Astrocyte (in vitro differentiated cells and primary cell): ENCODE measurements around the gene RSRC2. TPM values are rescaled to one million over a fixed set of nuclear protein-coding genes. Genes with fewer than 3 reads are reported as not detected.

Experiments
- DNase-seq: peaks from one replicate; pipeline ENCODE4 v3.0.0-alpha.2; 2010; ENCODE audit warnings: low read depth
- FAIRE-seq: peaks from 2 replicates; lab custom pipeline; 2011; peaks lifted over from hg19 to GRCh38; lab: Jason Lieb, UNC
- H2AFZ ChIP-seq: 2 replicates; pipeline ENCODE4 v1.6.0; 2012; ENCODE audit warnings: low read depth, low read length, inconsistent platforms
- H3K27ac ChIP-seq: 2 replicates; pipeline ENCODE4 v1.5.1; 2011; ENCODE audit warnings: low read depth, low read length, inconsistent platforms
- H3K27me3 ChIP-seq: 2 replicates; pipeline ENCODE4 v1.6.0; 2011; ENCODE audit warnings: low read length, inconsistent platforms; ENCODE audit not compliant: insufficient read depth
- H3K36me3 ChIP-seq: 2 replicates; pipeline ENCODE4 v1.5.1; 2011; ENCODE audit warnings: low read length, inconsistent platforms; ENCODE audit not compliant: insufficient read depth
- H3K4me1 ChIP-seq: 2 replicates; pipeline ENCODE4 v1.5.1; 2011; ENCODE audit warnings: low read length, inconsistent platforms; ENCODE audit not compliant: insufficient read depth
- H3K4me2 ChIP-seq: 2 replicates; pipeline ENCODE4 v1.6.0; 2012; ENCODE audit warnings: low read length, inconsistent platforms
- H3K4me3 ChIP-seq: 2 replicates; pipeline ENCODE4 v1.5.1; 2011; ENCODE audit warnings: low read depth, mild to moderate bottlenecking, low read length, inconsistent platforms; ENCODE audit not compliant: insufficient read depth
- H3K79me2 ChIP-seq: 2 replicates; pipeline ENCODE4 v1.6.0; 2012; ENCODE audit warnings: mild to moderate bottlenecking, low read length, inconsistent platforms; ENCODE audit not compliant: insufficient read depth
- H3K9ac ChIP-seq: 2 replicates; pipeline ENCODE4 v1.6.0; 2012; ENCODE audit warnings: mild to moderate bottlenecking, low read length, inconsistent platforms
- H3K9me3 ChIP-seq: 2 replicates; pipeline ENCODE4 v1.5.1; 2012; ENCODE audit warnings: low read depth, mild to moderate bottlenecking, low read length, inconsistent platforms; ENCODE audit not compliant: insufficient read depth
- H4K20me1 ChIP-seq: 2 replicates; pipeline ENCODE4 v1.6.0; 2012; ENCODE audit warnings: low read length, inconsistent platforms; ENCODE audit not compliant: insufficient read depth
- H3K27ac Mint-ChIP-seq: one replicate; pipeline ENCODE4 v1.8.0; 2021; ENCODE audit warnings: mild to moderate bottlenecking, mixed read lengths; ENCODE audit not compliant: unreplicated experiment
- H3K27me3 Mint-ChIP-seq: one replicate; pipeline ENCODE4 v1.8.0; 2021; ENCODE audit warnings: low read depth, mixed read lengths; ENCODE audit not compliant: unreplicated experiment
- H3K36me3 Mint-ChIP-seq: one replicate; pipeline ENCODE4 v1.8.0; 2021; ENCODE audit warnings: low read depth, mixed read lengths; ENCODE audit not compliant: unreplicated experiment
- H3K4me1 Mint-ChIP-seq: one replicate; pipeline ENCODE4 v1.8.0; 2021; ENCODE audit warnings: low read depth, mixed read lengths; ENCODE audit not compliant: unreplicated experiment
- H3K4me3 Mint-ChIP-seq: one replicate; pipeline ENCODE4 v1.8.0; 2021; ENCODE audit warnings: mild to moderate bottlenecking, moderate library complexity, mixed read lengths; ENCODE audit not compliant: unreplicated experiment
- H3K9me3 Mint-ChIP-seq: one replicate; pipeline ENCODE4 v1.8.0; 2021; ENCODE audit warnings: mild to moderate bottlenecking, mixed read lengths; ENCODE audit not compliant: unreplicated experiment
- EZH2 ChIP-seq: IDR thresholded peaks from 2 replicates; pipeline ENCODE4 v1.6.1; 2012; ENCODE audit warnings: mild to moderate bottlenecking, low read length, inconsistent platforms; ENCODE audit not compliant: insufficient read depth
- total RNA-seq: library from RNA; stranded (reverse); gene quantifications from 2 replicates; pipeline ENCODE4 v1.2.1, GENCODE V29; 2021
- TF ChIP-seq, protein P1 (sequence below): IDR thresholded peaks from 2 replicates; pipeline ENCODE4 v1.5.1; 2011; ENCODE audit warnings: low read depth, mild to moderate bottlenecking, inconsistent platforms, low read length, moderate library complexity; ENCODE audit not compliant: insufficient read depth

RSRC2 gene
- total RNA-seq, 1 donor from 2014 or later: 56.3 TPM

DNA sequence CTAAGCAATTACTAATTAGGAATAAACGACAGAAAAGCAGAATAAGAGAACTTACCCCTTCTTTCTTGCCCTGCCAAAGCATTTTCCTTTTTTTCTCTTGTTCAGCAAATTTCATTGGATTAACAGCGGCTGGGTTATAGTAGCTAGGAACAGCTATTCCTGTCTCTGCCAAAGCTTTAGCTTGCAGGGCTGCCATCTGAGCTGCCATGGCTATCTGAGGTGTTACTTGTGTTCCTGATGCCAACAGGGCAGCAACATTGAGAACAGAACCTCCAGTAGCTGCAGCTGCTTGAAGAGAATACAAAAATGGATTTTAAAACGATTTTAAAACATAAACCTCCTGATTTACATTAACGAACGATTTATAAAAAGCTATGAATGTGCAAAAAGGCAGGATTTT, 18.6 kb downstream of the RSRC2 start:
- Histone ChIP-seq H3K27ac (no peak overlapping the region), H3K36me3 (peaks cover 91% of the 10 kb centered on the region), H3K9ac (no peak overlapping the region), H3K4me1 (no peaks in the 10 kb centered on the region), H3K27me3 (no peaks in the 10 kb centered on the region), H3K4me3 (no peak overlapping the region), H3K4me2 (no peak overlapping the region), H2AFZ (no peak overlapping the region), H3K9me3 (no peaks in the 10 kb centered on the region), H3K79me2 (peaks cover 65% of the 10 kb centered on the region), H4K20me1 (peaks cover 78% of the 10 kb centered on the region)
- no peaks in the 10 kb centered on the region for H3K27me3 Mint-ChIP-seq
- H3K4me1 Mint-ChIP-seq: no peaks in the 10 kb centered on the region
- TF ChIP-seq, protein P1, sequence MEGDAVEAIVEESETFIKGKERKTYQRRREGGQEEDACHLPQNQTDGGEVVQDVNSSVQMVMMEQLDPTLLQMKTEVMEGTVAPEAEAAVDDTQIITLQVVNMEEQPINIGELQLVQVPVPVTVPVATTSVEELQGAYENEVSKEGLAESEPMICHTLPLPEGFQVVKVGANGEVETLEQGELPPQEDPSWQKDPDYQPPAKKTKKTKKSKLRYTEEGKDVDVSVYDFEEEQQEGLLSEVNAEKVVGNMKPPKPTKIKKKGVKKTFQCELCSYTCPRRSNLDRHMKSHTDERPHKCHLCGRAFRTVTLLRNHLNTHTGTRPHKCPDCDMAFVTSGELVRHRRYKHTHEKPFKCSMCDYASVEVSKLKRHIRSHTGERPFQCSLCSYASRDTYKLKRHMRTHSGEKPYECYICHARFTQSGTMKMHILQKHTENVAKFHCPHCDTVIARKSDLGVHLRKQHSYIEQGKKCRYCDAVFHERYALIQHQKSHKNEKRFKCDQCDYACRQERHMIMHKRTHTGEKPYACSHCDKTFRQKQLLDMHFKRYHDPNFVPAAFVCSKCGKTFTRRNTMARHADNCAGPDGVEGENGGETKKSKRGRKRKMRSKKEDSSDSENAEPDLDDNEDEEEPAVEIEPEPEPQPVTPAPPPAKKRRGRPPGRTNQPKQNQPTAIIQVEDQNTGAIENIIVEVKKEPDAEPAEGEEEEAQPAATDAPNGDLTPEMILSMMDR: no peak
- no peak overlapping the region for H3K4me3 Mint-ChIP-seq
- no peak overlapping the region for H3K27ac Mint-ChIP-seq
- FAIRE-seq (no peak), DNase-seq (no peak)
- no peaks in the 10 kb centered on the region for H3K9me3 Mint-ChIP-seq
- peaks cover 5% of the 10 kb centered on the region for H3K36me3 Mint-ChIP-seq

DNA sequence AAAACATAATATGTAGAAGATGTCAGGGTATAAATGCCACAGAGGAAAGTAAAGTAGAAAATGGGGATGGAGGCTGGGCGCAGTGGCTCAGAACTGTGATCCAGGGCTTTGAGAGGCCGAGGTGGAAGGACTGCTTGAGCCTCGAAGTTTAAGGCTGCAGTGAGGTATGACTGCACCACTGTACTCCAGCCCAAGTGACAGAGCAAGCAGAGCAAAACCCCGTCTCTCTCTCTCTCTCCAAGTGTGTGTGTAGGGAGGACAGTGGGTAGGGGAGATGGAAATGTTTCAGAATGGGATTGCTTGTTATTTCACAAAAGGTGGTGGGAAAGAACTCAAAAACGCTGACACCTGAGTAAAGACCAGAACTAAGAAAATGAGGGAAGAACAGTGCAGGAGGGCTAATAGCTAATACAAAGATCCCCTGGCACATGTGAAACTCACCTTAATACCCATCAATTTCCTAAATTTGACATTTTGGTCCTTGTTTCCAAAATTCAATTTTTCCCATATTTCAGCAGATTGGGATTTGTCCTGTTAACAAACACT, 20.3 kb downstream of the RSRC2 start:
- Histone ChIP-seq H2AFZ (no peak overlapping the region), H3K9ac (no peak overlapping the region), H3K4me1 (no peaks in the 10 kb centered on the region), H3K9me3 (no peaks in the 10 kb centered on the region), H4K20me1 (peaks cover 63% of the 10 kb centered on the region), H3K36me3 (peaks cover 81% of the 10 kb centered on the region), H3K4me3 (no peak overlapping the region), H3K79me2 (peaks cover 49% of the 10 kb centered on the region), H3K27ac (no peak overlapping the region), H3K27me3 (no peaks in the 10 kb centered on the region), H3K4me2 (no peak overlapping the region)
- no peak for DNase-seq
- no peak overlapping the region for H3K4me3 Mint-ChIP-seq
- no peaks in the 10 kb centered on the region for H3K9me3 Mint-ChIP-seq
- peaks cover 5% of the 10 kb centered on the region for H3K36me3 Mint-ChIP-seq
- TF ChIP-seq, protein P1: no peak
- no peak for TF ChIP-seq EZH2
- H3K4me1 Mint-ChIP-seq: no peaks in the 10 kb centered on the region
- FAIRE-seq: no peak
- H3K27ac Mint-ChIP-seq: no peak overlapping the region
- H3K27me3 Mint-ChIP-seq: no peaks in the 10 kb centered on the region

DNA sequence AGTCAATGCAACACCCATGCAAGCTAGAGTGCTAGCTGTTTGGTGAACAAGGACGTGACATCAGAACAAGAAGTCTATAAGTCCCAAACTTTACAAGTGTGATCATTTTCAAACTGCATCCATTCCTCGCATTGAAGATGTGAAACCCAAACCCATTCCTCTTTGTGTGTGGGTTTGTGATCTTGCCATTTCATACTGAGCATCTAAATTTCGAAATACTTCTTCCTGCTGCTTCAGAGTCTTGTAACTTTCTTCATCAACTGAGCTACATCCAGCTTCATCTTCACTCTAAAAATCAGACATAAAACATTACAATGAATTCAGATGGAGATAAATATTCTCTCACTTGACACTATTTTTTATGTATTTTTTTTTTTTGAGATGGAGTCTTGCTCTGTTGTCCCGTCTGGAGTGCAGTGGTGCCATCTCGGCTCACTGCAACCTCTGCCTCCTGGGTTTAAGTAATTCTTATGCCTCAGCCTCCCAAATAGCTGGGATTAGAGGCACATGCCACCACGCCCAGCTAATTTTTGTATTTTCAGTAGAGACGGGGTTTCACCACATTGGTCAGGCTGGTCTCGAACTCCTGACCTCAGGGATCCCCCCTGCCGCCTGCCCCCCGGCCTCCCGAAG, 21.2 kb downstream of the RSRC2 start:
- Histone ChIP-seq H3K4me1 (no peaks in the 10 kb centered on the region), H3K4me3 (no peak overlapping the region), H4K20me1 (peaks cover 53% of the 10 kb centered on the region), H3K36me3 (peaks cover 72% of the 10 kb centered on the region), H3K27ac (no peak overlapping the region), H3K27me3 (no peaks in the 10 kb centered on the region), H3K79me2 (peaks cover 39% of the 10 kb centered on the region), H2AFZ (no peak overlapping the region), H3K9me3 (no peaks in the 10 kb centered on the region), H3K9ac (no peak overlapping the region), H3K4me2 (no peak overlapping the region)
- Mint-ChIP-seq H3K27ac (no peak overlapping the region), H3K9me3 (no peaks in the 10 kb centered on the region), H3K36me3 (peaks cover 4% of the 10 kb centered on the region), H3K27me3 (no peaks in the 10 kb centered on the region), H3K4me1 (peaks cover 3% of the 10 kb centered on the region), H3K4me3 (no peak overlapping the region)
- DNase-seq: no peak
- FAIRE-seq: no peak
- TF ChIP-seq EZH2: no peak
- TF ChIP-seq, protein P1: no peak
